Measurements from ENCODE around the gene KASH5.

- TF ChIP-seq CTCF (conservative IDR thresholded peaks at IDR 0.05; ENCODE audit: low read length) (no peak), EZH2phosphoT487 (IDR thresholded peaks at IDR 0.05; ENCODE audit: borderline replicate concordance, low read depth, low read length) (no peak)
These were observed 23.8 kb upstream of the KASH5 start for GRCh38 chr19:49364083-49364737.

Data from OCI-LY7 (cell line).